Measurements from ENCODE around the gene PCED1A.

GRCh38 chr20:2804852-2805688 is 35.4 kb downstream of the PCED1A start:
- no peak for TF ChIP-seq CTCF (IDR thresholded peaks at IDR 0.05)
- no peak for TF ChIP-seq EP300 (IDR thresholded peaks at IDR 0.05)

Data from sigmoid colon (tissue), 4 donors.